HepG2 (cell line): Measurements from ENCODE around the gene ATP11A. TPM values are rescaled to one million over a fixed set of nuclear protein-coding genes. Genes with fewer than 3 reads are reported as not detected.

Source experiments
- ATAC-seq: fragments of 200-7000 bp; cut with Tn5 transposase; 3 replicates; pipeline ENCODE4 v1.9.1; 2020; ENCODE audit warnings: mild to moderate bottlenecking, moderate library complexity
- BruUV-seq: library from RNA; stranded (reverse); fragments of 400-500 nt; replicated peaks from 2 replicates; lab custom pipeline; 2021; lab: Mats Ljungman, UMichigan
- CTCF ChIA-PET: fragments of 300-600 bp; formaldehyde crosslinking; extraction: SDS; loops from one replicate; lab custom pipeline; 2021; ENCODE audit warnings: low total read pairs, inconsistent platforms, low intra/inter-chr PET ratio; lab: Yijun Ruan, JAX
- POLR2A ChIA-PET: fragments of 350-600 bp; sonication (Branson Sonifier 250); formaldehyde crosslinking; loops from one replicate; lab custom pipeline; 2020; ENCODE audit warnings: antibody characterized with exemption, inconsistent platforms; lab: Yijun Ruan, JAX
- DNase-seq: peaks from one replicate; pipeline ENCODE4 v3.0.0-alpha.2; 2015; ENCODE audit warnings: low spot score
- FAIRE-seq: peaks from 3 replicates; lab custom pipeline; 2011; peaks lifted over from hg19 to GRCh38; lab: Jason Lieb, UNC
- H2AFZ ChIP-seq: one replicate; pipeline ENCODE4 v1.6.1; 2011; ENCODE audit warnings: low read length, inconsistent platforms
- H3K27ac ChIP-seq: fragments of 300-600 bp; 3 replicates; pipeline ENCODE4 v1.8.0; 2011; ENCODE audit warnings: mixed run types, mild to moderate bottlenecking, mixed read lengths, low read length, inconsistent platforms; ENCODE audit not compliant: insufficient read depth; ENCODE audit errors: extremely low read length
- H3K27me3 ChIP-seq, 2 experiments: fragments of 200-600 bp in 1 of 2; 2 replicates in 1 of 2; 3 replicates in 1 of 2; pipeline versions ENCODE4 v1.6.0 to v1.8.0; 2011; ENCODE audit warnings: low read length in 2 of 2, mild to moderate bottlenecking in 2 of 2, moderate library complexity in 2 of 2, inconsistent platforms in 1 of 2; ENCODE audit not compliant: insufficient read depth in 2 of 2, control insufficient read depth in 1 of 2
- H3K36me3 ChIP-seq, 2 experiments: fragments of 200-600 bp in 1 of 2; replicated peaks in 1 of 2; 2 replicates in 1 of 2; 3 replicates in 1 of 2; pipeline versions ENCODE4 v1.5.1 to v1.8.0; 2011; ENCODE audit warnings: low read length in 2 of 2, inconsistent platforms in 1 of 2; ENCODE audit not compliant: insufficient read depth in 2 of 2, control insufficient read depth in 1 of 2
- H3K4me1 ChIP-seq: 2 replicates; pipeline ENCODE4 v1.5.1; 2012; ENCODE audit warnings: low read length, inconsistent platforms; ENCODE audit not compliant: insufficient read depth
- H3K4me2 ChIP-seq: 2 replicates; pipeline ENCODE4 v1.6.0; 2011; ENCODE audit warnings: low read depth, low read length, inconsistent platforms
- H3K4me3 ChIP-seq, 3 experiments: fragments of 200-600 bp in 1 of 3; sonication (generic), shearing (Covaris generic) in 1 of 3; replicated peaks in 1 of 3; 2 replicates each; pipeline ENCODE4 v1.5.1; 2011 to 2016; ENCODE audit warnings: low read length in 3 of 3, inconsistent platforms in 2 of 3, low read depth in 2 of 3, mild to moderate bottlenecking in 2 of 3, control low read depth in 1 of 3, mixed read lengths in 1 of 3; ENCODE audit not compliant: insufficient read depth in 1 of 3
- H3K79me2 ChIP-seq: one replicate; pipeline ENCODE4 v1.6.1; 2011; ENCODE audit warnings: low read length, inconsistent platforms; ENCODE audit not compliant: insufficient read depth
- H3K9ac ChIP-seq: 2 replicates; pipeline ENCODE4 v1.6.0; 2011; ENCODE audit warnings: mild to moderate bottlenecking, low read depth, low read length, inconsistent platforms; ENCODE audit not compliant: insufficient read depth
- H3K9me3 ChIP-seq: 2 replicates; pipeline ENCODE4 v1.5.1; 2012; ENCODE audit warnings: mild to moderate bottlenecking, low read length
- H4K20me1 ChIP-seq: 2 replicates; pipeline ENCODE4 v1.6.0; 2011; ENCODE audit warnings: inconsistent platforms, mild to moderate bottlenecking, low read length, moderate library complexity; ENCODE audit not compliant: insufficient read depth
- BCL6 ChIP-seq: IDR thresholded peaks from 2 replicates; pipeline ENCODE4 v1.6.1; 2016; ENCODE audit warnings: missing genetic modification reagents, missing compliant biosample characterization
- HNF4A ChIP-seq: sonication (generic); formaldehyde crosslinking; IDR thresholded peaks from 2 replicates; pipeline ENCODE4 v1.4.0; 2020; ENCODE audit warnings: missing genetic modification reagents
- NBN ChIP-seq: fragments of 450-650 bp; conservative IDR thresholded peaks from 2 replicates; pipeline ENCODE4 v1.6.1; 2017
- NFKB2 ChIP-seq: sonication (generic); formaldehyde crosslinking; IDR thresholded peaks from 2 replicates; pipeline ENCODE4 v1.4.0; 2020; ENCODE audit warnings: missing genetic modification reagents, borderline replicate concordance
- RBM22 ChIP-seq: fragments of 200-400 bp; formaldehyde crosslinking; optimal IDR thresholded peaks from 2 replicates; pipeline ENCODE3; 2017; ENCODE audit warnings: mild to moderate bottlenecking, low read length, moderate library complexity
- ZNF687 ChIP-seq: sonication (generic); formaldehyde crosslinking; IDR thresholded peaks from 2 replicates; pipeline ENCODE4 v1.5.1; 2020; ENCODE audit warnings: mild to moderate bottlenecking, missing genetic modification reagents, moderate library complexity
- WGBS: methylation state at CpG from one replicate; pipeline ENCODE4 v1.1.6; 2017; ENCODE audit warnings: low lambda C conversion rate; 5-methylcytosine and 5-hydroxymethylcytosine counted together
- in situ Hi-C: cut with HindIII; loops from 2 replicates; pipeline ENCODE4 v1.10.0; 2017; ENCODE audit warnings: low pct_unique_long_range_greater_than_20kb; ENCODE audit not compliant: extremely low pct_ligation_motif_present
- intact Hi-C: fragments of 100-400 bp; cut with micrococcal nuclease; formaldehyde crosslinking; loops from one replicate; pipeline ENCODE4 v1.10.0; 2022; ENCODE audit not compliant: unreplicated experiment
- polyA plus RNA-seq, 8 experiments: library from polyadenylated mRNA; depleted of rRNA in 3 of 8; stranded (reverse) in 7 of 8; unstranded in 1 of 8; fragments of >200 nt; fragmentation: Illumina TruSeq in 4 of 8; extraction: Trizol in 4 of 8; gene quantifications; 2 replicates each; pipeline versions ENCODE4 v1.2.1 to v1.2.3, GENCODE V29; 2011 to 2016; ENCODE audit warnings: low read depth in 4 of 8, missing spikeins in 1 of 8, mixed read lengths in 1 of 8; ENCODE audit not compliant: insufficient read depth in 1 of 8
- total RNA-seq, 5 experiments: library from RNA; depleted of rRNA; stranded (reverse); fragments of >200 nt; fragmentation: Illumina TruSeq; extraction: Trizol; gene quantifications; 2 replicates each; pipeline ENCODE4 v1.2.3, GENCODE V29; 2016; ENCODE audit warnings: low read depth in 1 of 5

The ATP11A gene
- total and polyA plus RNA-seq, 2 of the 13 experiments (the other 11 are each of a cell fraction or from before 2014, with no cell fraction given) = 18.4 to 20.1 TPM

DNA sequence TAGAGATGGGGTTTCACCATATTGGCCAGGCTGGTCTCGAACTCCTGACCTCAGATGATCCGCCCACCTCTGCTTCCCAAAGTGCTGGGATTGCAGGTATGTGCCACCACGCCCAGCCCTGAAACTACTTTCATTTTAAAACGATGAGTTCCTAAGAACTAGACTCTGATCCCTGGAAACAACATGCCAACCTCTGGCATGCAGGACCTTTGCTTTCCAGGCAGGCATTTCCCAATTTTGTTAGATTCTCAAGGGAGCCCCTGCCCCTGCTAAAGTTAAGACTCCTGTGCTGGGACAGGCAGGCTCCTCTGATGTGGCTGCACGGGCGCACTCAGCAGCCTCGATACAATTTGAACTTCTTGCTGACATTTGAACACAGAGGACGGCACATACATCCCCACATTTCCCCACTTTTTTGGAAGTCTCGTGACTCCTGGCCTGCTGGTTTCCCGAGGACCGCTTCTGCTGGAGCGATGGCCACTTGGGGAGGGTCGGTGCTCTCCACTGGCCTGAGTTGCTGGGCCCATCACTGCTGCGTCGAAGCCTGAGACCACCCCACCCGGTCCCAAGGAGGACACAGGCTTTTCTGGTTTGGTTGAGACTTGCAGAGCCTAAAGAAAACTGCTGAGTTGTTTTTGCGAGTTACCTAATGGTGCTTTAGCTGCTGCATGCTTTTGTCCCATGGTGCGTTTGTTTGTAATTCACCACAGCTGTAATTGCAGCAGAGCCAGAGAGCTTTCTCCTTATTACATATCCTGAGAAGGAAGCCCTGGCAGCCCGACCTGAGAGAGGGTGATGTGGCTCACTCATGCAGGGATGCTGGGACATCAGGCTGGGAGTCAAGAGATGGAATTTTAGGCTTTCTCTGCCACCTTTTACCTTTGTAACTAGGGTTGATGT is 8.2 kb downstream of the ATP11A start:
- Histone ChIP-seq H3K79me2 (peaks cover 94% of the 10 kb centered on the region), H3K27me3 (no peaks in the 10 kb centered on the region), H3K4me3 (no peak overlapping the region), H3K4me2 (0 out of 2 replicates have a peak overlapping the region, but pooled peaks have one; percentile 15), H4K20me1 (peaks cover 80% of the 10 kb centered on the region), H3K36me3 (peaks cover 17 to 47% of the 10 kb centered on the region in 2 experiments), H2AFZ (no peak overlapping the region), H3K4me1 (peaks cover 80% of the 10 kb centered on the region), H3K9me3 (no peaks in the 10 kb centered on the region), H3K9ac (no peak overlapping the region), H3K27ac (peak overlapping the region; percentile 42)
- DNase-seq (peak; percentile 53), ATAC-seq (peak; percentile 15), FAIRE-seq (no peak)
- TF ChIP-seq NBN = no peak
- peak; percentile 33; the same call in 1 of the 2 replicates for TF ChIP-seq ZNF687 (CRISPR knock-in tag)
- TF ChIP-seq HNF4A = peak; percentile 44; the same call in 1 of the 2 replicates
- TF ChIP-seq NFKB2 = no peak
- TF ChIP-seq RBM22 = peak; percentile 21
- TF ChIP-seq BCL6 (CRISPR knock-in tag) = peak; percentile 82
- ChIA-PET POLR2A (no interaction called here), CTCF (no interaction called here)
- intact Hi-C loops (no loop called here), in situ Hi-C loops (no loop called here)
- 68% methylated on average over 13 of the region's 19 CpGs for WGBS
- BruUV-seq = no TSS peak
